Neutrophil (primary cell): ENCODE results near the gene DDC.

ENCODE experiments used
- H3K27ac ChIP-seq: fragments of 200-600 bp; sonication (generic); 2 replicates; pipeline ENCODE4 v1.5.1; 2016; ENCODE audit warnings: mild to moderate bottlenecking, moderate library complexity
- H3K27me3 ChIP-seq: fragments of 200-600 bp; sonication (generic); 2 replicates; pipeline ENCODE4 v1.6.0; 2016; ENCODE audit warnings: mild to moderate bottlenecking
- H3K36me3 ChIP-seq: fragments of 200-600 bp; sonication (generic); 2 replicates; pipeline ENCODE4 v1.5.1; 2017
- H3K4me1 ChIP-seq, 2 experiments: fragments of 200-600 bp in 1 of 2; sonication (generic) in 1 of 2; 1 replicate in 1 of 2; 2 replicates in 1 of 2; pipeline versions ENCODE4 v1.5.1 to v1.6.1; 2013 to 2016; ENCODE audit warnings: low read depth in 1 of 2, low read length in 1 of 2, mild to moderate bottlenecking in 1 of 2, moderate library complexity in 1 of 2; ENCODE audit not compliant: control insufficient read depth in 1 of 2, insufficient read depth in 1 of 2
- H3K4me3 ChIP-seq, 2 experiments: fragments of 200-600 bp in 1 of 2; sonication (generic) in 1 of 2; 1 replicate in 1 of 2; 2 replicates in 1 of 2; pipeline ENCODE4 v1.5.1; 2013 to 2016; ENCODE audit warnings: low read depth in 1 of 2, low read length in 1 of 2, mild to moderate bottlenecking in 1 of 2, moderate library complexity in 1 of 2
- H3K9me3 ChIP-seq: fragments of 200-600 bp; sonication (generic); 2 replicates; pipeline ENCODE4 v1.5.1; 2016
- CTCF ChIP-seq: fragments of 200-600 bp; sonication (generic); IDR thresholded peaks from 2 replicates; pipeline ENCODE4 v1.5.1; 2016; ENCODE audit warnings: antibody characterized with exemption

The DDC gene

GRCh38 chr7:50513166-50513871 lies 51.9 kb downstream of the DDC start:
- Histone ChIP-seq H3K27me3 (no peaks in the 10 kb centered on the region), H3K9me3 (no peaks in the 10 kb centered on the region), H3K36me3 (no peaks in the 10 kb centered on the region), H3K4me3 (no peak overlapping the region), H3K27ac (no peak overlapping the region), H3K4me1 (no peaks in the 10 kb centered on the region)
- no peak for TF ChIP-seq CTCF

- Histone ChIP-seq H3K9me3 (no peaks in the 10 kb centered on the region), H3K4me1 (no peaks in the 10 kb centered on the region), H3K27me3 (no peaks in the 10 kb centered on the region), H3K4me3 (no peak overlapping the region), H3K36me3 (no peaks in the 10 kb centered on the region), H3K27ac (no peak overlapping the region)
- TF ChIP-seq CTCF: no peak
Measured at GRCh38 chr7:50512384-50512783, 52.8 kb downstream of the DDC start.

- no peak for TF ChIP-seq CTCF
- Histone ChIP-seq H3K4me3 (no peak overlapping the region), H3K27ac (no peak overlapping the region), H3K4me1 (no peaks in the 10 kb centered on the region), H3K27me3 (no peaks in the 10 kb centered on the region), H3K9me3 (no peaks in the 10 kb centered on the region), H3K36me3 (no peaks in the 10 kb centered on the region)
Measured at GRCh38 chr7:50509459-50509858, 55.7 kb downstream of the DDC start.

GRCh38 chr7:50508471-50508943 lies 56.7 kb downstream of the DDC start:
- Histone ChIP-seq H3K9me3 (no peaks in the 10 kb centered on the region), H3K4me1 (no peaks in the 10 kb centered on the region), H3K27me3 (no peaks in the 10 kb centered on the region), H3K27ac (no peak overlapping the region), H3K36me3 (no peaks in the 10 kb centered on the region), H3K4me3 (no peak overlapping the region)
- no peak for TF ChIP-seq CTCF

GRCh38 chr7:50507898-50508470 lies 57.2 kb downstream of the DDC start:
- Histone ChIP-seq H3K4me1 (no peaks in the 10 kb centered on the region), H3K27me3 (no peaks in the 10 kb centered on the region), H3K4me3 (no peak overlapping the region), H3K36me3 (no peaks in the 10 kb centered on the region), H3K9me3 (no peaks in the 10 kb centered on the region), H3K27ac (no peak overlapping the region)
- no peak for TF ChIP-seq CTCF
